ENCODE measurements around the gene FEZ2. TPM values are rescaled to one million over a fixed set of nuclear protein-coding genes. Genes with fewer than 3 reads are reported as not detected.

The FEZ2 gene
- total and polyA plus RNA-seq, 2 experiments from 2014 or later = 28.0 to 32.9 TPM

GRCh38 chr2:36582951-36583350 lies 15.0 kb downstream of the FEZ2 start:
- Histone ChIP-seq H3K9me2 (ENCODE audit: insufficient read depth) (no peaks in the 10 kb centered on the region), H2AFZ (no peak overlapping the region), H3K79me2 (replicated peaks; ENCODE audit: insufficient read depth) (peaks cover 13% of the 10 kb centered on the region; the same call in 1 of the 2 replicates), H3K27ac (ENCODE audit: low read depth) (no peak overlapping the region), H4K20me1 (replicated peaks; ENCODE audit: insufficient read depth) (peaks cover 9% of the 10 kb centered on the region), H3K36me3 (ENCODE audit: insufficient read depth) (peaks cover 36% of the 10 kb centered on the region; the same call in 1 of the 2 replicates), H3K4me1 (ENCODE audit: insufficient read depth) (no peaks in the 10 kb centered on the region), H3F3A (replicated peaks; ENCODE audit: low read depth) (no peaks in the 10 kb centered on the region), H3K4me3 (no peak overlapping the region), H3K4me2 (no peak overlapping the region), H3K27me3 (ENCODE audit: insufficient read depth) (no peaks in the 10 kb centered on the region)
- Mint-ChIP-seq H3K4me1 (no peaks in the 10 kb centered on the region), H3K4me3 (no peak overlapping the region), H3K9me3 (no peaks in the 10 kb centered on the region), H3K36me3 (ENCODE audit: low read depth) (peaks cover 50% of the 10 kb centered on the region), H3K27ac (no peak overlapping the region), H3K27me3 (ENCODE audit: insufficient read depth, low read depth, poor library complexity) (no peaks in the 10 kb centered on the region)
- TF ChIP-seq EZH2 (IDR thresholded peaks at IDR 0.05; ENCODE audit: low read depth, unreplicated experiment) (no peak), CREB1 (CRISPR knock-in tag; IDR thresholded peaks at IDR 0.05; ENCODE audit: low read depth) (no peak), JUNB (IDR thresholded peaks at IDR 0.05; ENCODE audit: unreplicated experiment) (no peak)
- DNase-seq (ENCODE audit: low spot score) (no peak), ATAC-seq (no peak)

- ATAC-seq (no peak), DNase-seq (ENCODE audit: low spot score) (no peak)
- Histone ChIP-seq H3K36me3 (ENCODE audit: insufficient read depth) (peaks cover 39% of the 10 kb centered on the region), H3K4me2 (no peak overlapping the region), H3K4me3 (no peak overlapping the region), H3K27me3 (ENCODE audit: insufficient read depth) (no peaks in the 10 kb centered on the region), H3F3A (replicated peaks; ENCODE audit: low read depth) (no peaks in the 10 kb centered on the region), H4K20me1 (replicated peaks; ENCODE audit: insufficient read depth) (peaks cover 9% of the 10 kb centered on the region), H2AFZ (no peak overlapping the region), H3K4me1 (ENCODE audit: insufficient read depth) (no peaks in the 10 kb centered on the region), H3K79me2 (replicated peaks; ENCODE audit: insufficient read depth) (peaks cover 13% of the 10 kb centered on the region; the same call in 1 of the 2 replicates), H3K9me2 (ENCODE audit: insufficient read depth) (no peaks in the 10 kb centered on the region), H3K27ac (ENCODE audit: low read depth) (no peak overlapping the region)
- peaks cover 54% of the 10 kb centered on the region for H3K36me3 Mint-ChIP-seq (ENCODE audit: low read depth)
- no peak overlapping the region for H3K4me3 Mint-ChIP-seq
- H3K9me3 Mint-ChIP-seq = no peaks in the 10 kb centered on the region
- peak overlapping the region; percentile 55; the same call in 1 of the 2 replicates for H3K27ac Mint-ChIP-seq
- no peaks in the 10 kb centered on the region for H3K27me3 Mint-ChIP-seq (ENCODE audit: insufficient read depth, low read depth, poor library complexity)
- H3K4me1 Mint-ChIP-seq = no peaks in the 10 kb centered on the region
- TF ChIP-seq CREB1 (CRISPR knock-in tag; IDR thresholded peaks at IDR 0.05; ENCODE audit: low read depth) (no peak), ZNF331 (CRISPR knock-in tag; IDR thresholded peaks at IDR 0.05; ENCODE audit: low read depth) (no peak), NANOG (IDR thresholded peaks at IDR 0.05; ENCODE audit: borderline replicate concordance) (no peak), CTCF (conservative IDR thresholded peaks at IDR 0.05; ENCODE audit: low read depth in 2 of 2) (no peak), JUNB (IDR thresholded peaks at IDR 0.05; ENCODE audit: unreplicated experiment) (no peak), STAT1 (IDR thresholded peaks at IDR 0.05; ENCODE audit: unreplicated experiment) (no peak), ZNF462 (CRISPR knock-in tag; IDR thresholded peaks at IDR 0.05) (no peak), EZH2phosphoT487 (IDR thresholded peaks at IDR 0.05; ENCODE audit: unreplicated experiment) (no peak), ETS1 (IDR thresholded peaks at IDR 0.05) (no peak), POLR2AphosphoS5 (IDR thresholded peaks at IDR 0.05; ENCODE audit: low read depth) (no peak), EZH2 (IDR thresholded peaks at IDR 0.05; ENCODE audit: low read depth, unreplicated experiment) (no peak)
These were observed 15.4 kb downstream of the FEZ2 start for GRCh38 chr2:36582538-36582937.

Measured in GM23338 (cell line).